GM12878 (cell line): ENCODE measurements around the gene PRSS12.

Experiments used
- EZH2 ChIP-seq: IDR thresholded peaks from 2 replicates; pipeline ENCODE4 v1.6.1; 2012; ENCODE audit warnings: low read depth, mild to moderate bottlenecking, control low read depth, inconsistent platforms, low read length, borderline replicate concordance; ENCODE audit not compliant: control insufficient read depth
- PAX5 ChIP-seq: IDR thresholded peaks from 2 replicates; pipeline ENCODE4 v1.6.1; 2011; ENCODE audit warnings: low read depth, low read length, borderline replicate concordance
- POLR2AphosphoS5 ChIP-seq: IDR thresholded peaks from 2 replicates; pipeline ENCODE4 v1.6.1; 2011; ENCODE audit warnings: mild to moderate bottlenecking, low read length, inconsistent platforms
- ZBED1 ChIP-seq: IDR thresholded peaks from 2 replicates; pipeline ENCODE4 v1.6.1; 2016; ENCODE audit warnings: borderline replicate concordance
- TF ChIP-seq, protein P1 (sequence below): IDR thresholded peaks from 2 replicates; pipeline ENCODE4 v1.6.1; 2012; ENCODE audit warnings: mild to moderate bottlenecking, low read depth, low read length
- TF ChIP-seq, protein P2 (sequence below), 3 experiments: IDR thresholded peaks in 2 of 3; conservative IDR thresholded peaks in 1 of 3; 2 replicates each; pipeline ENCODE4 v1.5.1; 2011; ENCODE audit warnings: low read depth in 3 of 3, low read length in 3 of 3, mild to moderate bottlenecking in 3 of 3, control low read depth in 2 of 3, moderate library complexity in 2 of 3, inconsistent platforms in 1 of 3, mixed read lengths in 1 of 3; ENCODE audit not compliant: control insufficient read depth in 2 of 3, insufficient read depth in 1 of 3; ENCODE audit errors: extremely low read depth in 1 of 3
- TF ChIP-seq, protein P3 (sequence below): IDR thresholded peaks from 2 replicates; pipeline ENCODE4 v1.6.1; 2012; ENCODE audit warnings: low read depth, low read length, improper control_type of control experiment

DNA sequence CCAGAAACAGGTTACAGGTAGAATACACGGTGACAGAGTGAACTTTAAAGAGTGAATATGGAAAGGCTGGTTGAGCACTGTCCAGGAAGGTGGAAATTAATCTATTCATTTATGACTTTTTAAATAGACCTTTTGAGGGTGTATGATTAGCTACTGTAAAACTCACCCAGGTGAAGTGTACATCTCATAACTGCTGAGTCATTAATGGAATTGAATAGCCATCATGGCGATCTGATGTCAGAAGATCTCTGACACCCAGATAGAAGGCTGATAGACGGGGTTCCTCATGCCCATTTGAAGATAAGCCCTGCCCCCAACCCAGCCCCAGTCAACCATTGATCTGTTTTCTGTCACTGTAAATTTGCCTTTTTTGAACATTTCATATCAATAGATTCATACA is 84.0 kb downstream of the PRSS12 start:
- TF ChIP-seq ZBED1, result no peak
- TF ChIP-seq POLR2AphosphoS5, result no peak
- no peak for TF ChIP-seq EZH2
- TF ChIP-seq, protein P1, sequence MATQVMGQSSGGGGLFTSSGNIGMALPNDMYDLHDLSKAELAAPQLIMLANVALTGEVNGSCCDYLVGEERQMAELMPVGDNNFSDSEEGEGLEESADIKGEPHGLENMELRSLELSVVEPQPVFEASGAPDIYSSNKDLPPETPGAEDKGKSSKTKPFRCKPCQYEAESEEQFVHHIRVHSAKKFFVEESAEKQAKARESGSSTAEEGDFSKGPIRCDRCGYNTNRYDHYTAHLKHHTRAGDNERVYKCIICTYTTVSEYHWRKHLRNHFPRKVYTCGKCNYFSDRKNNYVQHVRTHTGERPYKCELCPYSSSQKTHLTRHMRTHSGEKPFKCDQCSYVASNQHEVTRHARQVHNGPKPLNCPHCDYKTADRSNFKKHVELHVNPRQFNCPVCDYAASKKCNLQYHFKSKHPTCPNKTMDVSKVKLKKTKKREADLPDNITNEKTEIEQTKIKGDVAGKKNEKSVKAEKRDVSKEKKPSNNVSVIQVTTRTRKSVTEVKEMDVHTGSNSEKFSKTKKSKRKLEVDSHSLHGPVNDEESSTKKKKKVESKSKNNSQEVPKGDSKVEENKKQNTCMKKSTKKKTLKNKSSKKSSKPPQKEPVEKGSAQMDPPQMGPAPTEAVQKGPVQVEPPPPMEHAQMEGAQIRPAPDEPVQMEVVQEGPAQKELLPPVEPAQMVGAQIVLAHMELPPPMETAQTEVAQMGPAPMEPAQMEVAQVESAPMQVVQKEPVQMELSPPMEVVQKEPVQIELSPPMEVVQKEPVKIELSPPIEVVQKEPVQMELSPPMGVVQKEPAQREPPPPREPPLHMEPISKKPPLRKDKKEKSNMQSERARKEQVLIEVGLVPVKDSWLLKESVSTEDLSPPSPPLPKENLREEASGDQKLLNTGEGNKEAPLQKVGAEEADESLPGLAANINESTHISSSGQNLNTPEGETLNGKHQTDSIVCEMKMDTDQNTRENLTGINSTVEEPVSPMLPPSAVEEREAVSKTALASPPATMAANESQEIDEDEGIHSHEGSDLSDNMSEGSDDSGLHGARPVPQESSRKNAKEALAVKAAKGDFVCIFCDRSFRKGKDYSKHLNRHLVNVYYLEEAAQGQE, result no peak
- TF ChIP-seq, protein P2, sequence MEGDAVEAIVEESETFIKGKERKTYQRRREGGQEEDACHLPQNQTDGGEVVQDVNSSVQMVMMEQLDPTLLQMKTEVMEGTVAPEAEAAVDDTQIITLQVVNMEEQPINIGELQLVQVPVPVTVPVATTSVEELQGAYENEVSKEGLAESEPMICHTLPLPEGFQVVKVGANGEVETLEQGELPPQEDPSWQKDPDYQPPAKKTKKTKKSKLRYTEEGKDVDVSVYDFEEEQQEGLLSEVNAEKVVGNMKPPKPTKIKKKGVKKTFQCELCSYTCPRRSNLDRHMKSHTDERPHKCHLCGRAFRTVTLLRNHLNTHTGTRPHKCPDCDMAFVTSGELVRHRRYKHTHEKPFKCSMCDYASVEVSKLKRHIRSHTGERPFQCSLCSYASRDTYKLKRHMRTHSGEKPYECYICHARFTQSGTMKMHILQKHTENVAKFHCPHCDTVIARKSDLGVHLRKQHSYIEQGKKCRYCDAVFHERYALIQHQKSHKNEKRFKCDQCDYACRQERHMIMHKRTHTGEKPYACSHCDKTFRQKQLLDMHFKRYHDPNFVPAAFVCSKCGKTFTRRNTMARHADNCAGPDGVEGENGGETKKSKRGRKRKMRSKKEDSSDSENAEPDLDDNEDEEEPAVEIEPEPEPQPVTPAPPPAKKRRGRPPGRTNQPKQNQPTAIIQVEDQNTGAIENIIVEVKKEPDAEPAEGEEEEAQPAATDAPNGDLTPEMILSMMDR (IDR thresholded peaks at IDR 0.05 in 2 of 3, conservative IDR thresholded peaks at IDR 0.05 in 1 of 3; ENCODE audit: control insufficient read depth in 2 of 3, extremely low read depth in 1 of 3, insufficient read depth in 1 of 3, low read depth in 3 of 3, low read length in 3 of 3), result no peak
- no peak for TF ChIP-seq PAX5
- TF ChIP-seq, protein P3, sequence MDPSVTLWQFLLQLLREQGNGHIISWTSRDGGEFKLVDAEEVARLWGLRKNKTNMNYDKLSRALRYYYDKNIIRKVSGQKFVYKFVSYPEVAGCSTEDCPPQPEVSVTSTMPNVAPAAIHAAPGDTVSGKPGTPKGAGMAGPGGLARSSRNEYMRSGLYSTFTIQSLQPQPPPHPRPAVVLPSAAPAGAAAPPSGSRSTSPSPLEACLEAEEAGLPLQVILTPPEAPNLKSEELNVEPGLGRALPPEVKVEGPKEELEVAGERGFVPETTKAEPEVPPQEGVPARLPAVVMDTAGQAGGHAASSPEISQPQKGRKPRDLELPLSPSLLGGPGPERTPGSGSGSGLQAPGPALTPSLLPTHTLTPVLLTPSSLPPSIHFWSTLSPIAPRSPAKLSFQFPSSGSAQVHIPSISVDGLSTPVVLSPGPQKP, result no peak
